HCT116 (cell line): ENCODE data around the gene PLAC8. TPM values are rescaled to one million over a fixed set of nuclear protein-coding genes. Genes with fewer than 3 reads are reported as not detected.

Experiments
- ATAC-seq: fragments of 200-7000 bp; cut with Tn5 transposase; 2 replicates; pipeline ENCODE4 v1.9.1; 2020; ENCODE audit warnings: mild to moderate bottlenecking, moderate library complexity
- BruUV-seq: library from RNA; stranded (reverse); fragments of 400-500 nt; replicated peaks from 2 replicates; lab custom pipeline; 2021; lab: Mats Ljungman, UMichigan
- CTCF ChIA-PET: fragments of 300-600 bp; sonication (Branson Sonifier 250); formaldehyde crosslinking; loops from one replicate; lab custom pipeline; 2021; ENCODE audit warnings: antibody characterized with exemption; lab: Charles Lee
- POLR2A ChIA-PET: fragments of 300-600, 350-600 bp; sonication (Branson Sonifier 250); formaldehyde crosslinking; loops from one replicate; lab custom pipeline; 2021; ENCODE audit warnings: antibody characterized with exemption; lab: Charles Lee
- RAD21 ChIA-PET, 2 experiments: fragments of 300-600 bp; sonication (Branson Sonifier 250); formaldehyde crosslinking; loops; one replicate each; lab custom pipeline; 2023; ENCODE audit warnings: low total read pairs in 2 of 2; ENCODE audit not compliant: uncharacterized antibody in 2 of 2, unreplicated experiment in 2 of 2, low non-redundant PET in 1 of 2; lab: Charles Lee
- DNase-seq: peaks from one replicate; pipeline ENCODE4 v3.0.0-alpha.2; 2010; ENCODE audit warnings: low read depth, low spot score
- H2AFZ ChIP-seq: fragments of 200-600 bp; shearing (Covaris generic), sonication (generic); 2 replicates; pipeline ENCODE4 v1.6.1; 2017; ENCODE audit warnings: low read depth, mixed run types, mixed read lengths, antibody characterized with exemption, low read length; ENCODE audit not compliant: poor library complexity, severe bottlenecking
- H3K27ac ChIP-seq: 2 replicates; pipeline ENCODE4 v1.5.1; 2012; ENCODE audit warnings: low read depth, low read length
- H3K27me3 ChIP-seq: fragments of 200-600 bp; sonication (generic); 2 replicates; pipeline ENCODE4 v1.6.1; 2016; ENCODE audit warnings: mixed run types, low read length, mixed read lengths; ENCODE audit not compliant: insufficient read depth
- H3K36me3 ChIP-seq, 2 experiments: fragments of 200-500 bp in 1 of 2; fragments of 200-600 bp in 1 of 2; sonication (Bioruptor generic) in 1 of 2; sonication (generic) in 1 of 2; 2 replicates each; pipeline versions ENCODE4 v1.5.1 to v1.6.1; 2014 to 2016; ENCODE audit warnings: low read length in 2 of 2, inconsistent platforms in 1 of 2, mixed read lengths in 1 of 2, mixed run types in 1 of 2; ENCODE audit not compliant: insufficient read depth in 2 of 2, control insufficient read depth in 1 of 2
- H3K4me1 ChIP-seq, 2 experiments: fragments of 200-600 bp in 1 of 2; sonication (generic) in 1 of 2; 2 replicates each; pipeline versions ENCODE4 v1.5.1 to v1.6.1; 2012 to 2017; ENCODE audit warnings: low read length in 2 of 2, inconsistent platforms in 1 of 2, mild to moderate bottlenecking in 1 of 2, mixed read lengths in 1 of 2, mixed run types in 1 of 2, moderate library complexity in 1 of 2; ENCODE audit not compliant: insufficient read depth in 2 of 2, control insufficient read depth in 1 of 2
- H3K4me2 ChIP-seq: fragments of 200-600 bp; sonication (generic); 2 replicates; pipeline ENCODE4 v1.6.1; 2017; ENCODE audit warnings: mixed run types, low read length, mixed read lengths
- H3K4me3 ChIP-seq, 2 experiments: fragments of 200-600 bp in 1 of 2; sonication (generic) in 1 of 2; replicated peaks in 1 of 2; 2 replicates each; pipeline ENCODE4 v1.5.1; 2011 to 2016; ENCODE audit warnings: low read length in 2 of 2, control low read depth in 1 of 2, low read depth in 1 of 2, mild to moderate bottlenecking in 1 of 2, mixed read lengths in 1 of 2, mixed run types in 1 of 2
- H3K79me2 ChIP-seq: fragments of 200-600 bp; sonication (generic); 2 replicates; pipeline ENCODE4 v1.6.1; 2017; ENCODE audit warnings: mild to moderate bottlenecking, mixed run types, low read length, moderate library complexity, mixed read lengths; ENCODE audit not compliant: insufficient read depth
- H3K9ac ChIP-seq: fragments of 200-600 bp; sonication (generic); 2 replicates; pipeline ENCODE4 v1.6.1; 2016; ENCODE audit warnings: low read length, mixed read lengths
- H3K9me2 ChIP-seq: fragments of 200-600 bp; sonication (generic), shearing (Covaris generic); 2 replicates; pipeline ENCODE4 v1.6.1; 2017; ENCODE audit warnings: mixed run types, mild to moderate bottlenecking, moderate library complexity; ENCODE audit not compliant: insufficient read depth
- H3K9me3 ChIP-seq, 2 experiments: fragments of 200-500 bp in 1 of 2; fragments of 200-600 bp in 1 of 2; sonication (Bioruptor generic) in 1 of 2; sonication (generic) in 1 of 2; 2 replicates each; pipeline ENCODE4 v1.6.1; 2014 to 2017; ENCODE audit warnings: low read length in 2 of 2, mixed read lengths in 2 of 2, inconsistent platforms in 1 of 2, low read depth in 1 of 2, mild to moderate bottlenecking in 1 of 2, mixed run types in 1 of 2, moderate library complexity in 1 of 2; ENCODE audit not compliant: control insufficient read depth in 1 of 2, insufficient read depth in 1 of 2
- H4K20me1 ChIP-seq: fragments of 200-600 bp; sonication (generic), shearing (Covaris generic); 2 replicates; pipeline ENCODE4 v1.6.1; 2017; ENCODE audit warnings: mixed run types, mild to moderate bottlenecking, moderate library complexity; ENCODE audit not compliant: insufficient read depth
- ATF3 ChIP-seq: IDR thresholded peaks from 2 replicates; pipeline ENCODE4 v1.6.1; 2012
- CBX3 ChIP-seq: IDR thresholded peaks from 2 replicates; pipeline ENCODE4 v1.6.1; 2012; ENCODE audit warnings: low read depth
- CEBPB ChIP-seq: IDR thresholded peaks from 2 replicates; pipeline ENCODE4 v1.6.1; 2012; ENCODE audit warnings: low read depth
- EGR1 ChIP-seq: IDR thresholded peaks from 2 replicates; pipeline ENCODE4 v1.6.1; 2012; ENCODE audit warnings: low read depth
- ELF1 ChIP-seq: IDR thresholded peaks from 2 replicates; pipeline ENCODE4 v1.6.1; 2012; ENCODE audit warnings: low read depth, borderline replicate concordance
- FOSL1 ChIP-seq: IDR thresholded peaks from 2 replicates; pipeline ENCODE4 v1.6.1; 2012; ENCODE audit warnings: low read depth
- JUND ChIP-seq: IDR thresholded peaks from 2 replicates; pipeline ENCODE4 v1.6.1; 2012
- MAX ChIP-seq: IDR thresholded peaks from 2 replicates; pipeline ENCODE4 v1.6.1; 2012
- POLR2A ChIP-seq: IDR thresholded peaks from 2 replicates; pipeline ENCODE4 v1.7.0; 2011; ENCODE audit warnings: borderline replicate concordance; ENCODE audit not compliant: insufficient read depth, insufficient read length; ENCODE audit errors: extremely low read depth
- POLR2AphosphoS5 ChIP-seq: IDR thresholded peaks from 2 replicates; pipeline ENCODE4 v1.6.1; 2011; ENCODE audit warnings: mild to moderate bottlenecking, low read depth, low read length, moderate library complexity
- REST ChIP-seq: IDR thresholded peaks from 2 replicates; pipeline ENCODE4 v1.6.1; 2012; ENCODE audit warnings: low read depth
- SIN3A ChIP-seq: IDR thresholded peaks from 2 replicates; pipeline ENCODE4 v1.6.1; 2012; ENCODE audit warnings: low read depth
- SP1 ChIP-seq: IDR thresholded peaks from 2 replicates; pipeline ENCODE4 v1.6.1; 2012; ENCODE audit warnings: low read depth
- YY1 ChIP-seq: IDR thresholded peaks from 2 replicates; pipeline ENCODE4 v1.6.1; 2011; ENCODE audit warnings: low read length, low read depth, moderate library complexity, mild to moderate bottlenecking; ENCODE audit not compliant: insufficient replicate concordance; ENCODE audit errors: extremely low read depth
- intact Hi-C: fragments of 100-400 bp; cut with micrococcal nuclease; formaldehyde crosslinking; loops from 2 replicates; pipeline ENCODE4 v1.10.0; 2022
- total RNA-seq: library from RNA; stranded (reverse); gene quantifications from one replicate; pipeline ENCODE4 v1.2.1, GENCODE V29; 2021; ENCODE audit not compliant: unreplicated experiment

The PLAC8 gene
- total RNA-seq, 1 experiment from 2014 or later: 0.61 TPM

- no peak overlapping the region for H2AFZ ChIP-seq
- ChIA-PET POLR2A (no interaction called here), RAD21 (no interaction called here), CTCF (interaction anchor here (1.0 kb wide), 1 partner anchor 10 kb away, joined by 3 read pairs; no protein-coding TSS in a partner anchor)
- BruUV-seq: no TSS peak
- no peak for DNase-seq
- no peak overlapping the region for H3K27ac ChIP-seq
- no peaks in the 10 kb centered on the region for H3K36me3 ChIP-seq
- H3K9me2 ChIP-seq: no peaks in the 10 kb centered on the region
- H3K27me3 ChIP-seq: no peaks in the 10 kb centered on the region
- H3K4me3 ChIP-seq: no peak overlapping the region
- H4K20me1 ChIP-seq: no peaks in the 10 kb centered on the region
- no peak overlapping the region for H3K9ac ChIP-seq
- H3K9me3 ChIP-seq: no peaks in the 10 kb centered on the region
- intact Hi-C loops: no loop called here
- TF ChIP-seq YY1 (no peak), CEBPB (no peak), SIN3A (no peak), MAX (no peak), ATF3 (no peak), CBX3 (no peak), FOSL1 (no peak), ELF1 (no peak), JUND (no peak), POLR2AphosphoS5 (no peak), REST (no peak), SP1 (no peak), POLR2A (no peak), EGR1 (no peak)
- H3K4me2 ChIP-seq: no peak overlapping the region
- ATAC-seq: no peak
- H3K79me2 ChIP-seq: no peaks in the 10 kb centered on the region
- H3K4me1 ChIP-seq: no peaks in the 10 kb centered on the region
Measured at GRCh38 chr4:83083925-83084475, 30.5 kb downstream of the PLAC8 start.
